GM21723 (cell line): ENCODE data around the gene CYYR1.
"Not testable (repeated sequence)": the region's sequence is repeated elsewhere in the genome, so short reads cannot be mapped to it uniquely, and the experiment has no call there.

Source experiments
- ATAC-seq: cut with Tn5 transposase; IDR thresholded peaks from one replicate; pipeline ENCODE4 v1.9.1; 2021; ENCODE audit warnings: mild to moderate bottlenecking, moderate library complexity; ENCODE audit not compliant: unreplicated experiment

The CYYR1 gene

GRCh38 chr21:26495283-26495849, 77.7 kb downstream of the CYYR1 start:
- ATAC-seq = no peak

GRCh38 chr21:26491663-26492062, 81.4 kb downstream of the CYYR1 start:
- no peak for ATAC-seq

GRCh38 chr21:26490771-26491170, 82.3 kb downstream of the CYYR1 start:
- no peak for ATAC-seq

GRCh38 chr21:26489781-26490180, 83.3 kb downstream of the CYYR1 start:
- ATAC-seq = no peak

GRCh38 chr21:26487981-26488480, 85.1 kb downstream of the CYYR1 start:
- ATAC-seq = no peak

- ATAC-seq = peak; percentile 66
Observed at GRCh38 chr21:26473471-26473870, 99.6 kb downstream of the CYYR1 start.

GRCh38 chr21:26471099-26471471, 102.0 kb downstream of the CYYR1 start:
- ATAC-seq = no peak

GRCh38 chr21:26470351-26471098, 102.6 kb downstream of the CYYR1 start:
- no peak for ATAC-seq

- no peak for ATAC-seq
Observed at GRCh38 chr21:26469789-26470188, 103.3 kb downstream of the CYYR1 start.

- ATAC-seq = no peak
Observed at GRCh38 chr21:26465916-26466315, 107.2 kb downstream of the CYYR1 start.

GRCh38 chr21:26461500-26461899, 111.6 kb downstream of the CYYR1 start:
- no peak for ATAC-seq

GRCh38 chr21:26460621-26461020, 112.5 kb downstream of the CYYR1 start:
- ATAC-seq = no peak

GRCh38 chr21:26458854-26459253, 114.2 kb downstream of the CYYR1 start:
- ATAC-seq = not testable (repeated sequence)

GRCh38 chr21:26457817-26458216, 115.3 kb downstream of the CYYR1 start:
- no peak for ATAC-seq

GRCh38 chr21:26453267-26453666, 119.8 kb downstream of the CYYR1 start:
- ATAC-seq = no peak

GRCh38 chr21:26451081-26451740, 121.9 kb downstream of the CYYR1 start:
- ATAC-seq = no peak

- ATAC-seq = no peak
Observed at GRCh38 chr21:26449161-26449560, 123.9 kb downstream of the CYYR1 start.

GRCh38 chr21:26448751-26449150, 124.3 kb downstream of the CYYR1 start:
- ATAC-seq = no peak

- no peak for ATAC-seq
Observed at GRCh38 chr21:26447932-26448475, 125.1 kb downstream of the CYYR1 start.

GRCh38 chr21:26445440-26445839, 127.6 kb downstream of the CYYR1 start:
- no peak for ATAC-seq

- no peak for ATAC-seq
Observed at GRCh38 chr21:26444646-26445045, 128.4 kb downstream of the CYYR1 start.

- ATAC-seq = no peak
Observed at GRCh38 chr21:26443867-26444266, 129.2 kb downstream of the CYYR1 start.
